Upper lobe of left lung (tissue), 4 donors: ENCODE measurements around the gene MAN2A2.

Experiments used
- POLR2A ChIP-seq, 4 donors: fragments of 450-650 bp; IDR thresholded peaks; one replicate each; pipeline ENCODE4 v1.5.1; 2016 to 2017; ENCODE audit warnings: antibody characterized with exemption in 4 of 4, mild to moderate bottlenecking in 2 of 4
- POLR2AphosphoS5 ChIP-seq, 2 donors: sonication (generic); formaldehyde crosslinking; IDR thresholded peaks; one replicate each; pipeline ENCODE4 v1.5.1; 2017; ENCODE audit warnings: antibody characterized with exemption in 2 of 2

GRCh38 chr15:90916461-90916860, 13.4 kb downstream of the MAN2A2 start:
- TF ChIP-seq POLR2AphosphoS5 (IDR thresholded peaks at IDR 0.05) = no peak
- no peak for TF ChIP-seq POLR2A (IDR thresholded peaks at IDR 0.05)
